ENCODE measurements around the gene BCL10.

GRCh38 chr1:85319491-85319890, 43.1 kb upstream of the BCL10 start:
- TF ChIP-seq CTCF (IDR thresholded peaks at IDR 0.05; ENCODE audit: poor library complexity, severe bottlenecking) (no peak), EZH2 (IDR thresholded peaks at IDR 0.05; ENCODE audit: borderline replicate concordance, insufficient read depth, low read length, poor library complexity, severe bottlenecking) (no peak), SMC3 (conservative IDR thresholded peaks at IDR 0.05; ENCODE audit: poor library complexity) (no peak), POLR2AphosphoS5 (IDR thresholded peaks at IDR 0.05) (no peak), EP300 (conservative IDR thresholded peaks at IDR 0.05; ENCODE audit: poor library complexity, severe bottlenecking) (no peak), RAD21 (conservative IDR thresholded peaks at IDR 0.05) (no peak), REST (IDR thresholded peaks at IDR 0.05; ENCODE audit: borderline replicate concordance) (no peak), MXI1 (conservative IDR thresholded peaks at IDR 0.05; ENCODE audit: poor library complexity, severe bottlenecking) (no peak), TAF1 (IDR thresholded peaks at IDR 0.05; ENCODE audit: low read depth) (no peak)
